HG03196 (cell line): ENCODE results near the gene SGK2.

ENCODE experiments used
- ATAC-seq: cut with Tn5 transposase; IDR thresholded peaks from one replicate; pipeline ENCODE4 v1.9.1; 2021; ENCODE audit not compliant: unreplicated experiment

Gene SGK2

GRCh38 chr20:43536041-43536816, 22.6 kb upstream of the SGK2 start:
- no peak for ATAC-seq

DNA sequence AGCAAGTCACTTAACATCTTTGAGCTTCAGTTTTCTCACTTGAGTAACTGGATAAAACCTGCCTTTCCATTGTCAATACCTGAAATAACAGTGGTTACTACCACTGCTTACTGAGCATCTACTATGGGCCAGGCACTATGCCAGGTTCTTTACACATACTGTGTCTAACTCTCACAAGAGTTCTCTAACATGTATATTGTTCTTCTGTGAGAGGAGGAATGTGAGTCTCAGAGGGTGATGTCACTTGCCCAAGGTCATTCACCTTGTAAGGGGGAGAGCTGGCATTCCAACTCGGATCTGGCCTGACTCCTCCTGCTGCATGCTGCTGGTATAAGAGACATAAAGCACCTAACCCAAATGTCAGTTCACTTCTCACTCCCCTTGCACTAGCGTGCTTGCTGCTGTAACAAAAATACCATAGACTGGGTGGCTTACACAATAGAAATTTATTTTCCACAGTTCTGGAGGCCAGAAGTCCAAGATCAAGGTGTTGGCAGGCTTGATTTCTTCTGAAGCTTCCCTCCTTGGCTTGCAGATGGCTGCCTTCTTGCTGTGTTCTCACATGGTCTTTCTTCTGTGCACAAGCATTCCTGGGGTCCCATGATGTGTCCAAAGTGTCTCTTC, 21.9 kb upstream of the SGK2 start:
- no peak for ATAC-seq

GRCh38 chr20:43537921-43538877, 20.6 kb upstream of the SGK2 start:
- no peak for ATAC-seq

DNA sequence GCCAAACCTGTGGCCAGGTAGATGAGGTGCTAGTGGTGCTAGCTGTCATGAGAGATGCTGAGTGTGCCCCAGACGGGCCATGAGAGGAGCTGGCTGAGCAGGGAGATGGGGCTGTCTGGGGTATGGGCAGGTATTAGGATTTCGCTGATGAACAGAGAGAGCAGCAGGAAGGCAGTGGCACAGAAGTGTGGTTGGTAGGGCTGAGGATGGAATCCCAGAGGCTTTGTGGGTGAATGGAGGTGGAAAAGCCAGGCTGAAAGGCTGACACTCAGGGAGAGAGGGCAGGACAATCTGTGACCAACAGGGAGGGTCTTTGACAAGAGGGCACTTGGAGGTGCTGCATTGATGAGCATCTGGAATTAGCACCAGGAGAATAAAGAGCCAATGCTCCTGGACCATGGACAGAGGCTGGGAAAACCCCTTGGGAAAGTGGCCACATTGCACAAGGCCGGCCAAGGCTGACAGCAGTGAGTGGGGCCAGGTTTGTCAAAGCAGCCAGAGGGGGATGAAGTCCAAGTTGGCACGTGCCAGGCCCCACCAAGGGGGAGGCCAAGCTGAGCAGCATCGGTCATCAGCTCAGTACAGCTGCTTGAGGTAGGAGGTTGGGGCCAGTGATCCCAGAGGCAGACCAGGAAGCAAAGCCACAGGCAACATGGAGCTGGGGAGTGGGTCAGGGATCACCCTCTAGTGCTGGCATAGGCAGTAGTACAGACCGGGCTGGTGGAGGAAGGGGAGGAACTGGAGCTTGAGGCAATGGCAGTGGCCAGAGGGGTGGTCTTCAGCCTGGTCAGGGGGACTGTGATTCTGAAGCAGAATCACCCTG, 19.7 kb upstream of the SGK2 start:
- ATAC-seq: no peak

DNA sequence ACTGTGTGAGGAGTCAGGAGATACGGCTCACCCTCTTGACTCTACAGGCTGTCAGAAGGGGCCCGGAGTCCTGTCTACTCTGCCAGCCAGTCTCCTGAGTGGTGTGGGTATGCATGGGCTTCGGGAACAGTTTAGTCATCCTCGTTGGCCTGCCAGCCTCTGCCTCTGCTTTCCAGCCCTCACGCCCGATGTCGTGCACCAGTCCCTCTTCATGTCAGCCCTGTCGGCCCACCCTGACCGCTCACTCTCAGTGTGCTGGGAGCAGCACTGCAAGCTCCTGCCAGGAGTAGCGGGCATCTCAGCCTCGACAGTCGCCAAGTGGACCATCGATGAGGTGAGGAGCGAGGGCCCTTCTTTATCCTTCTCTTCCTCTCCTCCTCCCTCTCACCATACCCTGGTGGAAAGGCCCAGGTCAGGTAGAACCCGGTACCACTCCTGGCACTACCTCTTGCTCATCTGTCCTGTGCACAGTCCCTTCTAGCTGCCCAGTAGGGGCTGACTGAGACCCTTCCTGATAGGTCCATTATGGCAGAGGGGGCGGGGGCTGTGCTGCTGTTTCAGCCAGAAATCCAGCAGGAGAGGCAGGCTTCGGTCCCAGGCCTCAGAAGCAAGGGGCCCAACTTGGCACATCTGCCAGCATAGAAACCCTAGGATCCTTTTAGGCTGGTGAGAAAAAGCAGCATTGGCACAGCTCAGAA, 18.7 kb upstream of the SGK2 start:
- no peak for ATAC-seq

- no peak for ATAC-seq
Measured at GRCh38 chr20:43540673-43541060, 18.2 kb upstream of the SGK2 start.

DNA sequence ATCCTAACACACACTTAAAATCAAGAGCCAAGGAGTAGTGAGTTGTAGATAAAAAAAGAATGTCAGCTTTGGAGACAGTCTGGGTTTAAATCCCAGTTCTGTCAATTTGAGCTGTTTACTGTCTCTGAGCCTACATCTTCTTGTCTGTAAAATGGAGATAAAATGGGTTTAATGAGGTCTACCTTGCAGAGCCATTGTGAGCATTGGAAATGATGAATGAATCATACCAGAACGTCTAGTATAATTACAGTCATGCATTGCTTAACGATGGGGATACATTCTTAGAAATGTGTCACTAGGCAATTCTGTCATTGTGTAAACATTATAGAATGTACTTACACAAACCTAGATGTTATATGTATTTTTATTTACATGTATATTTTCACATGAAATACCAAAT, 17.6 kb upstream of the SGK2 start:
- no peak for ATAC-seq

GRCh38 chr20:43542161-43542560, 16.7 kb upstream of the SGK2 start:
- no peak for ATAC-seq

- ATAC-seq: no peak
Measured at GRCh38 chr20:43542674-43543073, 16.2 kb upstream of the SGK2 start.

DNA sequence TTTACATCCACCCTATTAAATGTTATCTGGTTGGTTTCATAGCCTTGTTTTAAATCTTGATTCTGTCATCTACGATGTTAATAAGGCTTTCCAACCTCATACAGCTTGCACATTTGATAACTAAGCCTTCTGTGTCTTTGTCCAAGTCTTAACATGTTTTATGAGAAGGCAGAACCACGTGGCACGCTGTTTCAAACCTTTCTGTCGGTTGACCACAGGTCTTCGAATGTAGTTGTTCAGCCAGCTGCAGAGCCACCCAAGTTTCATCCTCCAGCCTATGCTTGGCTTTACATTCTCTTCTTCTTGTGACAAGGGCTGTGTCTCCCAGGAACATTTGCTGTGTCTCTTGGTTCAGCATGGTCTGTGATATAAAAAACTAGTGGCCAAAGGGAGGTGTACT, 15.7 kb upstream of the SGK2 start:
- ATAC-seq: no peak

GRCh38 chr20:43544501-43544900, 14.3 kb upstream of the SGK2 start:
- no peak for ATAC-seq

- no peak for ATAC-seq
Measured at GRCh38 chr20:43545837-43546578, 12.8 kb upstream of the SGK2 start.

GRCh38 chr20:43548273-43548880, 10.4 kb upstream of the SGK2 start:
- no peak for ATAC-seq

DNA sequence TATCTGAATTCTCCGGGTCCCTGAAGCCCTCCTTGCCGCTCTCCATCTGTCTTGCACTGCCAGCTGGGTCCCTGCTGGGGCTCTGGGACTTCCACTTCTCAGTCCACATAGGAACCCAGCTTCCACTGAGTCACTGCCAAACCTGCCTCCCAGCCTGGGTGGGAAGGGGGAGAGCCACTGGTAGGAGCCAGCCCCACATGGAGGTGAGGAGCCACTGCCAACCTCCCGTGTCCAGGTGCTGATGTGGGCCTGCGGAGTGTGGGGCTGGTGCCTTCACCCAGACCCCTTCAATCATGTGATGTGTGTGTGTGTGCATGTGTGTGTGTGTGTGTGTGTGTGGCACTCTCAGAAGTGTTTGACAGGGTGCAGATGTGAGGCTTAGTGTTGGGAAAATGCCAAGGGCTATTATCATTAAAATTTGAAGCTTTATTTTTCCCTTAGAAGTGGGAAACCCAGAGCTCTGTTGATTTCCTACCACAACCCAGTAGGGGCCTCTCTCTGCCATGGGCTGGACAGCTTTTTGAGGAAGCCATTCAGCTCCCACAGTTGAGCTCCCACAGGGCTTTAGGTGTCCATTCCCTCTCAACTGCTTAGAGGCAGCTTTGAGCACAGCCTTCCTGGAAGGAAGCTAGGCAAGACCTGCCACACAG, 9.3 kb upstream of the SGK2 start:
- no peak for ATAC-seq

GRCh38 chr20:43550456-43550855, 8.4 kb upstream of the SGK2 start:
- no peak for ATAC-seq

DNA sequence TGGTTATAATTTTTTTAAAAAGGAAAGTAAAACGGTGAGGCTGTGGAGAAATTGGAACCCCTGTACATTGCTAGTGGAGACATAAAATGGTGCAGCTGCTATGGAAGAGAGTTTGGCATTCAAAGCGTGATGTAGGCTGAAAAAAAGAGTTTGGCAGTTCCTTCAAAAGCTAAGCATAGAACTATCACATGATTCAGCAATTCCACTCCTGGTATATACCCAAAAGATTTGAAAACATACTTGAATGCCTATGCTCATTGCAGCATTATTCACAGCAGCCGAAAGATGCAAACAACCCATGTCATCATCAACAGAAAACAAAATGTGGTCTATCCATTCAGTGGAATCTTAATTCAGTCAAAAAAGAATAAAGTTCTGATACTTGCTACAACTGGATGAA, 4.5 kb upstream of the SGK2 start:
- ATAC-seq: no peak

GRCh38 chr20:43559147-43559987, 540 bp downstream of the SGK2 start:
- no peak for ATAC-seq

- no peak for ATAC-seq
Measured at GRCh38 chr20:43560974-43561373, 2.1 kb downstream of the SGK2 start.
